K562 (cell line): ENCODE data around the gene SKIC2. TPM values are rescaled to one million over a fixed set of nuclear protein-coding genes. Genes with fewer than 3 reads are reported as not detected.

Source experiments
- ATF1 ChIP-seq, 2 experiments: fragments of 450-650 bp in 1 of 2; IDR thresholded peaks; 2 replicates each; pipeline ENCODE4 v1.6.1; 2016; ENCODE audit warnings: missing compliant biosample characterization in 1 of 2, missing genetic modification characterization in 1 of 2
- BCL6 ChIP-seq: fragments of 250-450 bp; sonication (Bioruptor Pico); IDR thresholded peaks from 2 replicates; pipeline ENCODE4 v1.4.0; 2020
- CREB3 ChIP-seq: fragments of 450-650 bp; conservative IDR thresholded peaks from 2 replicates; pipeline ENCODE4 v1.6.1; 2016; ENCODE audit warnings: missing genetic modification characterization, low read depth, mild to moderate bottlenecking, missing compliant biosample characterization, moderate library complexity
- DACH1 ChIP-seq: fragments of 450-650 bp; IDR thresholded peaks from 2 replicates; pipeline ENCODE4 v1.6.1; 2018; ENCODE audit not compliant: partially characterized antibody
- EHMT2 ChIP-seq: fragments of 450-650 bp; IDR thresholded peaks from 2 replicates; pipeline ENCODE4 v1.6.1; 2018; ENCODE audit warnings: antibody characterized with exemption
- HDAC2 ChIP-seq: fragments of 450-650 bp; IDR thresholded peaks from 2 replicates; pipeline ENCODE4 v1.6.1; 2016; ENCODE audit warnings: mild to moderate bottlenecking
- HEY1 ChIP-seq: fragments of 250-450 bp; sonication (Bioruptor Pico); IDR thresholded peaks from 2 replicates; pipeline ENCODE4 v1.5.0; 2020; ENCODE audit warnings: mild to moderate bottlenecking, moderate library complexity, borderline replicate concordance
- HOXB6 ChIP-seq: fragments of 250-450 bp; sonication (Bioruptor Pico); IDR thresholded peaks from 2 replicates; pipeline ENCODE4 v1.5.1; 2022; ENCODE audit warnings: mild to moderate bottlenecking, borderline replicate concordance
- MED1 ChIP-seq: sonication (generic); formaldehyde crosslinking; IDR thresholded peaks from 2 replicates; pipeline ENCODE4 v1.8.1; 2023; ENCODE audit warnings: missing genetic modification reagents, borderline replicate concordance
- MEIS2 ChIP-seq: fragments of 450-650 bp; IDR thresholded peaks from 2 replicates; pipeline ENCODE4 v1.6.1; 2014; ENCODE audit warnings: mild to moderate bottlenecking; ENCODE audit not compliant: partially characterized antibody
- NFATC3 ChIP-seq: fragments of 450-650 bp; IDR thresholded peaks from 2 replicates; pipeline ENCODE4 v1.6.1; 2017; ENCODE audit warnings: mild to moderate bottlenecking
- NR1H2 ChIP-seq: sonication (generic); formaldehyde crosslinking; IDR thresholded peaks from 2 replicates; pipeline ENCODE4 v1.4.0; 2020; ENCODE audit warnings: mild to moderate bottlenecking, missing genetic modification reagents
- PHTF2 ChIP-seq: fragments of 250-450 bp; sonication (Bioruptor Pico); IDR thresholded peaks from 2 replicates; pipeline ENCODE4 v1.5.0; 2021; ENCODE audit warnings: mild to moderate bottlenecking
- REST ChIP-seq, 2 experiments: fragments of 450-650 bp; formaldehyde crosslinking in 1 of 2; IDR thresholded peaks; 2 replicates each; pipeline versions ENCODE4 v1.4.0 to v1.6.1; 2014 to 2020; ENCODE audit warnings: mild to moderate bottlenecking in 2 of 2, borderline replicate concordance in 1 of 2, low read depth in 1 of 2
- SFPQ ChIP-seq: fragments of 200-400 bp; formaldehyde crosslinking; IDR thresholded peaks from 2 replicates; pipeline ENCODE4 v1.6.1; 2017; ENCODE audit warnings: mild to moderate bottlenecking, low read depth, low read length, moderate library complexity
- ZNF551 ChIP-seq: fragments of 250-450 bp; sonication (Bioruptor Pico); IDR thresholded peaks from 2 replicates; pipeline ENCODE4 v1.5.0; 2021; ENCODE audit warnings: mild to moderate bottlenecking, moderate library complexity
- polyA plus RNA-seq, 8 experiments: library from polyadenylated mRNA; depleted of rRNA in 4 of 8; stranded (reverse) in 5 of 8; unstranded in 3 of 8; fragments of >200 nt; fragmentation: Nextera tagmentation in 2 of 8; fragmentation: Illumina TruSeq in 1 of 8; extraction: Ambion mirVana in 2 of 8; extraction: Trizol in 1 of 8; gene quantifications; 2 replicates each; pipeline versions ENCODE4 v1.2.1 to v1.2.3, GENCODE V29; 2011 to 2014; ENCODE audit warnings: inconsistent platforms in 1 of 8, missing spikeins in 1 of 8
- total RNA-seq, 7 experiments: library from RNA; depleted of rRNA in 6 of 7; stranded (reverse); fragments of >200 nt in 6 of 7; fragmentation: Illumina TruSeq in 2 of 7; extraction: Trizol in 2 of 7; gene quantifications; 2 replicates each; pipeline versions ENCODE4 v1.2.1 to v1.2.3, GENCODE V29; 2011 to 2021; ENCODE audit warnings: low replicate concordance in 1 of 7

Gene SKIC2
- total and polyA plus RNA-seq, 9 of the 15 experiments (the other 6 are each of a cell fraction or from before 2014, with no cell fraction given), result 3.3 to 94.6 (median 38.8) TPM

- no peak for TF ChIP-seq HEY1 (CRISPR knock-in tag)
- no peak for TF ChIP-seq NR1H2 (CRISPR knock-in tag)
- TF ChIP-seq SFPQ, result no peak
- no peak for TF ChIP-seq NFATC3
- no peak for TF ChIP-seq REST (IDR thresholded peaks at IDR 0.05; ENCODE audit: borderline replicate concordance)
- TF ChIP-seq REST (CRISPR knock-in tag; IDR thresholded peaks at IDR 0.05; ENCODE audit: low read depth), result no peak
- TF ChIP-seq DACH1, result no peak
- TF ChIP-seq ZNF551 (CRISPR knock-in tag), result no peak
- no peak for TF ChIP-seq BCL6 (CRISPR knock-in tag)
- TF ChIP-seq HDAC2, result no peak
- no peak for TF ChIP-seq CREB3 (tag)
- no peak for TF ChIP-seq PHTF2 (CRISPR knock-in tag)
- no peak for TF ChIP-seq MEIS2
- no peak for TF ChIP-seq EHMT2
- TF ChIP-seq HOXB6 (CRISPR knock-in tag), result no peak
- no peak for TF ChIP-seq ATF1 (CRISPR knock-in tag; IDR thresholded peaks at IDR 0.05)
- peak; percentile 23; the same call in 1 of the 2 replicates for TF ChIP-seq ATF1 (tag; IDR thresholded peaks at IDR 0.05)
- no peak for TF ChIP-seq MED1 (CRISPR knock-in tag)
Observed at GRCh38 chr6:31968791-31969711, 10.1 kb downstream of the SKIC2 start (continued).
